ENCODE data around the gene MCF2L2.

The MCF2L2 gene

DNA sequence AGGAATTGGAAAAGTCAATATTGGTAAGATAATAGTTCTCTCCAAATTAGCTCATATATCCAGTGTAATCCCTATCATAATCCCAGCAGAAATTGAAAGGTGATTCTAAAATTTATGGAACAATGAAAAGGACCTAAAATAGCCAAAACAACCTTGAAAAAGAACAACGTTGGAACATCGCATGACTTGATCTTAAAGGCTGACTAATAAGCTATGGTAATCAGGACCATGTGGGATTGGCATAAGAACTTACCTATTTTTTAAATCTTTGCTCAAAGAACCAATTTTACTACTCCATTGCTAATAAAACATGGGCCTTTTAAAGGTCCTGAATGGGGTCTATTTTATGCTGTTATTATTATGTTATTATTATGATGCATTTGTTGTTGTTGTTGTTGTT is 134.5 kb downstream of the MCF2L2 start:
- no peak for DNase-seq (ENCODE audit: low read depth)

DNA sequence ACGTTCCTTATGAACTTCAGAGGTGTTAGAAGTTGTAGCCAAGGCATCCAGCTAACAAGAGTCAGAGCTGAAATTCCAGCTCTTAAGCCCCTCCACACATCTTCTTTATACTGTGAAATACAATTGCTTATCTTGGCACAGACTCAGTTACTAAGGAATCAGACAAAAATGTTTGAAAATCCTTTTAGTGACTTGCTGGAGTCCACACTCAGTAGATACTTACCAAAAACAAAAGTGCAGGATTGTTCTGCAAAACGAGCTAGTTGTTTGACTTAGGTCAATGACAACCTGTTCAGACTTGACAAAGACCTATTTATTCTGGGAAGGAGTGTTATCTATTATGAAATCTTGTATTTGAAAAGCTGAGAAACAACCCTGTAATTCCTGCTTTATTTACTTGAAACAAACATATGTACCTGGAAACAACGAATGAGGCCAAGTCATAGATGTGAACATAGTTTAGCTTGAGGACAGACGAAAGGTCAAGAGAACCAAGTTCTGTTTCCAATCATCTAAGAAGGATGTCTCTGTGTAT is 136.9 kb downstream of the MCF2L2 start:
- DNase-seq (ENCODE audit: low read depth), result no peak

DNA sequence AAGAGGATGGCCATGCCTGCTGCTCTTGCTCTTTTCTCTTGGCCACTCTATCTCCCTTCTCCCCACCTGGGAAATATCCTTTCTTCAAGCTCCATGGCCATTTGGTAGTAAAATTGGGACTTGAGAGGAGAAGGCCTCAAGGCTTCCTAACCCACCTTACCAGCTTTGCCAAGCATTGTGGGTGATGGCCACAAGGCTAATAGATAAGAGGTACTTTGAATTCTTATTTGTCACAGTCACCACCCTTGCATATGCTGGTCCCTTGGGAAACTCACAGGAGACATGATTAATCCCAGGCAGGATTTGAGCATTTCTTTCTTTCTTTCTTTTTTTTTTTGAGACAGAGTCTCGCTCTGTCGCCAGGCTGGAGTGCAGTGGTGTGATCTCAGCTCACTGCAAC is 138.2 kb downstream of the MCF2L2 start:
- DNase-seq (ENCODE audit: low read depth), result no peak

DNA sequence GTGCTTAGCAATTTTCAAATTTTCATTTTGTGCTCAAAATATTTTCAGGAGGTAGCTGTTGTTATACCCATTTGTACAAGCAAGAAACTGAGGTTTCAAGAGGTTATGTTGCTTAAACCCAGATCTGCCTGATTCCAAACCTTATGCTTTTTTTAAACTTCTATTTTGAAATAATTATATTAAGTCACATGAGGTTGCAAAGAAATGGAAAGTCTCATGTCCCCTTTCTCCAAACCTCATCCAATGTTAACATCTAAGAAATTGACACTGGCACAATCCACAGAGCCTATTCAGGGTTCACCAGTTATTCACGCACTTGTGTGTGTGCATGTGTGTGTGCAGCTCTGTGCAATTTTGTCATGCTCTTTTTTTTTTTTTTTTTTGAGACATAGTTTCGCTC is 140.3 kb downstream of the MCF2L2 start:
- DNase-seq (ENCODE audit: low read depth), result no peak

DNA sequence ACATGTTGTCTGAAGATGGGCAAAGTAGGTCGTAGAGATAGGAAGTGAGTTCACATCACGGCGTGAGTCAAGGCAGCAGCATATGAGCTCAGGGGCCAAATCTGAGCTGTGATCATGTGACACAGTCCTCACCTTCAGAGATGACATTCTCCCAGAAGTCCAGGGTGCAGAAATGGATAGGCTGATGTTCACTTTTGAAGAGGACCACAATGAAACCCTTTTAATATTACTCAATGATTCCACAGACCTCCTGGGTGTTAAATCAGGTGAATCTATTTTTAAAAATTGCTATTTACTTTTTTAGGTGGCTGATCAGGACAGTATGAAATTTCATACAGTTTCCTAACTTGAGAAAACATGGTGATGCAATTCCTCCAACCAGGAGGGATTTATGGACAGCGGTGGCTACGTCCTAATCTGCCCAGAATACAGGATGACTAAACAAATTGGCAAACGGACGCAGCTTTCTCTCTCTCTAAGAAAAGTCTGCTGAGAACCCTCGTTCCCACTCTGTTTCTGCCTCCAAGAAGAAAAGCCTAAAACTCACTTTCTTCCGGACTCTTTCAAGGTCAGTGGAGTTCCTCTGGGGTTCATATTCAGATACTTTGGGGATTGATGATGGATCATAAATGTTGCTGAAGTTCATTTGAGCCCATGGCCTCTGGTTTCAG is 141.0 kb downstream of the MCF2L2 start:
- no peak for DNase-seq (ENCODE audit: low read depth)

DNA sequence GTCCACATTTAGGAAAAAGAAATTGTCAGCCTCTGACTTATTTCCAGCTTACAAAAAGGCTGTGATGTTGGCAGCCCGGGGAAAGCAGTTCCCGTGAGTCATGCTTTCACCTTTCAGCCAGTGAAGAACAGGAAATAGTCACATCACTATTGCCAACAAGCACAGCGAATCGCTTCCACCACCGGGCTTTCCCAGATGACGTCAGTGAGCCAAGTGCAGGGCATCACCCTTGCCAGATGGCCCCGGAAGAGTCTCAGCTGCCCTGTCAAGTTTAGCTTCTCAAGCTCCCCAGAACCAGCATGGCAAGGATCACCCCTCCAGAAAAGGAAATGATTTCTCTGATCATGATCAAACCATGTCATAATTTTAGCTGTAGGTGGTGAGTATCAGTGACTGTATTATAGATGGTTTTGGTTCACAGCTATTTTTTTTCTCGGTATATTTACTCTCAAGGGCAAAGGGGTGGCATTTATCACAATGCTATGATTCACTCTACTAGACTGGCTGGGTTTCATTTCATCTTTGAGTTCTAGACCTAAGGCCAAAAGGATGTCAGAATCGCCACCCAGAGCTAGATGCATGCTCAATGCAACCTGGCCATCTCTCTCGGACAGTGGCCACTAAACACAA is 142.5 kb downstream of the MCF2L2 start:
- DNase-seq (ENCODE audit: low read depth), result peak; percentile 88

DNA sequence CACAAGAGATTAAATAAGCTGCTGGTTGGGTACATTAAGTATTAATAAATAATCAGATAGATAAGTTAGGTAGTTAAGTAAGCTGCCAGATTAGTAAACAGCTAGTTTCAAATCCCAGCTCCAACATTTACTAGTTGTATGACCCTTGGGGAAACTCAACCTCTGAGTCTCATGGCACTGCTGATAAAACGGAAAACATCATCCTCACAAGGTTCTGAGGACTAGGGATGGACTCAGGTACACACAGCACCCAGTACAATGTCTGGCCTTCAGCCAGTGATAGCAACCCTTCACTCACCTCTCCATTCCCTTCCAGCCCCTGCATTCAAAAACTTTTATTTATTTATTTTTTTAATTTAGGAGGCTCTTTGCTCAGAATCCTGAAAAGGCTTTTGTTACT is 143.1 kb downstream of the MCF2L2 start:
- no peak for DNase-seq (ENCODE audit: low read depth)

DNA sequence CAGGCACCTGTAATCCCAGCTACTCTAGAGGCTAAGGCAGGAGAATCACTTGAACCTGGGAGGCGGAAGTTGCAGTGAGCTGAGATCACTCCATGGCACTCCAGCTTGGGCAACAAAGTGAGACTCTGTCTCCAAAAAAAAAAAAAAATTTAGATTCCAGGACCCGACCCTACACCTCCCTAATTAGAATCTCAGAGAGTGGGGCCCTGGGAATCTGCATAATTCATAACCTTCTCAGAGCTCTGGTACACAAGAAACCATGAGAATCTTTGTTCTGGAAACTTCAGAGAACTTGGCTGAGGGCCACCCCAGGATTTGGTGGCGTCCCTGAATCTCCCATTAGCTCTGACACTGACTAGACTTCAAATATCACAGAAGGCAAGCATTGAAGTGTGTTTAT is 143.8 kb downstream of the MCF2L2 start:
- DNase-seq (ENCODE audit: low read depth), result no peak

DNA sequence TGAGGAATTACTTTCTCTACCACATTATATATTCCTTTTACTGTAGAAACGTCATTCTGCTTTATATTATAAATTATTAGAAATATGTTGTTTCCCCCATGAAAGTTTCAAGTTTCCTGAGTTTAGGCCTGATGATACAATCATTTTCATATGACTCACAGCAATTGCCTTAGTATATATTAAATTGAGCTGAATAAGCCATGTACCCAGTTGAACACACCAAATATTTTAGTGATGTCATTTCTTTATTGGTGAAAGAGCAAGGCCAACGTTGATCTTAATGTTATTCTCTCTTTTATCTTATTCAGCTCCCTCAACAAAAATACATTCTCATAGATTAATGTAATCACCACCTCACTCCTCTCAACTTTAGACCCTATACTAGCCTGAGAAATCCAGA is 144.5 kb downstream of the MCF2L2 start:
- DNase-seq (ENCODE audit: low read depth), result no peak

DNA sequence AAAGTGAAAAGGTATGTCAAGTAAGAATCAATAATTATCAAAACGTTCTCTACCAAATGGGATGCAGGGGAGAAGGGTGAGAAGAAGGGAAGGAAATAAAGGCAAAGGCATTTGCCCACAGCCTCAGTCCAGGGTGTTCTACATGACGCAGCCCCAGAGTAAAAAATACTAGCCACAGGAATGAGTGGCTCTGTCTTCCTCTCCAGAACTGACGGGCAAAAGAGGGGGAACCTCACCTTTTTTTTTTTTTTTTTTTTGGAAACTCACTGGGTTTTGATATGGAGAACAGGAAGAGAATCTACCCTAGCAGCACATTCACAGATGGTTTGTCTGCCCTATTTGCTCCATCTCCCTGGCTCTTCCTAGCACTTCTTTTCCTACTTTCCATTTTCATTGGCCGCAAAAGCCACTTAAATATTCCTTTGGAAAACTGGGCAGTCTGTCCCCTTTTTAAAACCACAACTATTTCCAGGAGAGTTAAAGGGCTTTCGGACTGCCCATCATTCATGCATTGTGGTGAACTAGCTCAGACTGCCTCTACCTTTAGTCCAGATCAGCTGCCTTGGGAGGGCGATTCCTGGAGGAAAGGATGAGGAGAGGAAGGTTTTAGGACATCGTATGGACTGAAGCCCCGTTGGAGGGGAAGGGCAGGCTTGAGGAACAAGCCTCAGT is 147.2 kb downstream of the MCF2L2 start:
- DNase-seq (ENCODE audit: low read depth), result no peak

DNA sequence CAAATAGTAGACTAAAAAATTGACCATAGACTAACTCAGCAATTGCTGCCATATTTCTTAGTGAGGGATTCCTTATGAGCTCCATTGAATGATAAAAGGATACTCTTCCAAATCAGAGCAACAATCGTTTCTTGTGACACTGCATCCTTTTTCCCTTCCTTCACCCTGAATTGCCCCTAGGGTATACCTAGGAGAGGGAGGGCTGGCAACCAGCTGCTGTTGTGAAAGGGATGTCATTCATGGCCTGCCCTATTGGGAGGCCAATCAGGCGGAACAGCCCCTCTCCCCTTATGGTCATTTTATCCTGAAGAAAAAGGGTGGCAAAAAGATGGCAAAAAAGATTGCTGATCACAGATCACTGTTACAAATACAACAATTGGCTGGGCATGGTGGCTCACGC is 149.0 kb downstream of the MCF2L2 start:
- DNase-seq (ENCODE audit: low read depth), result no peak

DNA sequence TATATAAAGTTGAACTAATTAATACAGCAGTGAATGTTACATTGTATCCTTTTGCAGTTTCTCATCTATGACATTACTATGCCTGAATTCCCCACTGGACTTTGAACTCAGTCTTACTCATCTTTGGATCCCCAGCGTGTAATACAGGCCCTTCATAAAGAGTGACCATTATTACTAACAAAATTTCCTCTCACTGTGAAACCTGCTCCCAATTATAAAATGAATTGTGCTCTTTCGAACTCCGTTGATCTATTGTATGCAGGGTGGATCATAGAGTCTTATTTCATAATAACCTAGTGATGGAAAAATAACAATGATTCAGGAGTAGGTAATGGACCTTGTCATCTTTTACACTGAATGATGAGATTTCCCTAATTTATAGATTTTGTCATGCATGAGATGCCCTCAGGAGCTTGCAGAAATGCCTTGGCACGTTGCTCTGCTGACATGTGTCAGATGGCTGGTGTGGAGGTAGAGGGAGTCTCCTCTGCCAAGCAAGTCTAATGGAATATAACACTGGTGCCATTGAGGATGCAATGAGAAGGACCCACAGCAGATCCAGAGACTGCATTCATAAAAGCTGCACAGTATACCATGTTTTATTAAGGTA is 149.8 kb downstream of the MCF2L2 start:
- no peak for DNase-seq (ENCODE audit: low read depth)

DNA sequence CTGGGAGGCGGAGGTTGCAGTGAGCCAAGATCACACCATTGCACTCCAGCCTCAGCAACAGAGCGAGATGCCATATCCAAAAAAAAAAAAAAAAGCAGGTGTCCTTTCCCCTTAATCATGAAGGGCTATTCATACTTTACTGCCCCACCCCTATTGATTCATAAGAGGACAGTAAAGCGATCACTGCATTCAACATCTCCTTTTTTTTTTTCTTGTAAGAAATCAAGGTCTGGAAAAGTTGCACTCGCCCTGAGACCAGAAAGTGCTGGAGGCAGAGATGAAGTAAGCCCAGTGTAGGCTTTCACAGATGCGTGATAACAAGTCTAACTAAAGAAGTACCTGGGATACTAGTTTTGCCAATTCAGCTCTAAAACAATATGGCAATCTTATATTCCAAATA is 151.2 kb downstream of the MCF2L2 start:
- no peak for DNase-seq (ENCODE audit: low read depth)

DNA sequence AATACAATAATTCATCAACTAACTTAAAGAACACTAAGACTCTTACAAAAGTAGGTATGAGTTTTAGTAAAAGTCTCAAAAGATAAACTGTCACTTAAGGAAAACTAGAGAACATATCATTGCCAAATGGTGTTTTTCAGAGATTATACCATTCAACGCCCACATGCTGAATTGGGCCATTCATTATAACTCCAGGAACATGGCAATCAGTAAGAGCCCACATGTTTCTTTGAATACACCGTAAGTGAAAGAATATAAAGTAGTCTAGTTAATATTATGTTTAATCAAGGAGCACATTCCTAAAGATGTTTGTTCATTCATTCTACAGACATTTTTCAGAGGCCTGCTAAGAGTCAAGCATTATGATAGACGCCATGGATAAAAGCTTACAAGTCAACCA is 152.5 kb downstream of the MCF2L2 start:
- DNase-seq (ENCODE audit: low read depth), result no peak

DNA sequence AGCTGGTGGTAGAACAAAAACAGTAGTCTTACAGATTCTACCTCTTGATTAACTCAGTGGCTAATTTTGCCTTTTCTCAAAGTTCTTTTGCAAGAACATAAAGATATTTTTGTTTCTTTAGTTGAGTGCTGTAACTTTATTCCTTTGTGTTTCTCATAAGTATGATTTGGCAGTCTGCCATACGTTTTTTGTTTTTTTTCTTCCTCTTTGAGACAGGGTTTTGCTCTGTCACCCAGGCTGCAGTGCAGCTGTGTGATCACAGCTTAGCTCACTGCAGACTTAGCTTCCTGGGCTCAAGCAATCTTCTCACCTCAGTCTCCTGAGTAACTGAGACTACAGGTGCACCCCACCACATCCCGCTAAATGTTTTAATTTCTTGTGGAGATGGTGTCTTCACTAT is 153.0 kb downstream of the MCF2L2 start:
- no peak for DNase-seq (ENCODE audit: low read depth)

DNA sequence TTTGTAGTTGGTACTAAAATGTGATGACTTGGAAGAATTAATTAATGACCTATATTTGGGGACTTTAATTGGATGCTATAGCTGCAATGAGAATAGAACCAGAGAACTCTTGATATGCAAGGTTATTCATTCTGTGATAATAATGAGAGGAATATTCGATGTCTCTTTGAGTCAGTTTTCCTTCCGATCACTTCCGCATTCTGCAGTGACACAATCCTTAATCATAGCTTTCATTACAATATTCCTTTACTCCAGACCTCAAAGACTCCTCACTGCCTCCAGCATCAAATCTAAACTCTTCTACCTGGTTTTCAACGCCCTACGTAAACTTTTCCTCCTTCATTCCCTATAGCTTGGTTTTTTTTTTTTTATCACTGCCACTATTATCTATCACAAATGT is 153.8 kb downstream of the MCF2L2 start:
- DNase-seq (ENCODE audit: low read depth), result no peak

DNA sequence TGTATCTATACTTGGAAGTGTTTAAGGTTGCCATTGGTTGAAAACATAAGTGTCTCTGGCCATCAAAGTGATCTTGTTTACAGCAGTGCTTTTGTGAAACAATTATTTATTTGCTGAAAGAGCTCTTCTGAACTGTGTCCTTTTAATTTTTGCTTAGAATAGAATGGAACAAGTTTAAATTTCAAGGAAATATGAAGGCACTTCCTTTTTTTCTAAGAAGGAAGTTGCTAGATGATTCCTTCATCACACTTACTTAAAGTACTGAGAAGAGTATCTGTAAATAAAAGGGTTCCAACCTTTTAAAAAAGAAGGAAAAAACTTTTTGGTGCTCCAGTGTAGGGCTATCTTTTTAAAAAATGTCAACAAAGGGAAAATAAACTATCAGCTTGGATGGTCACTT is 155.6 kb downstream of the MCF2L2 start:
- DNase-seq (ENCODE audit: low read depth), result no peak

DNA sequence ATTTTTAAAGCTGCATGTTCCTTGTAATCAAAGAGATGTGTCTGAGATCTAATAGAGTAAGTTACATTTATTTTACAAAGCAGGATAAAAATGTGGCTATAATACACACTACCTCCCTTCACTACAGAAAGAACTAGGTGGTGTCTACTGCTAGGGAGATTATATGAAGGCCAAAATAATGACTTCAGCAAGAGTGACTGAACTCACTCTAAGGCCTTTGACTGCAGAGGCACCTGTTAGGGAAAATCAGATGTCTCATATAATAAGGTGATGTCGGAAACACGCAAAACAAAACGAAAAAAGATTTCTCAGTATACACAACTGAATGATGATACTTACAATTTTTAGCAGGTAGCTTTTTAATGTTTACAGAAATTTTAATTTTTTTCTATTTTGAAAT is 156.3 kb downstream of the MCF2L2 start:
- no peak for DNase-seq (ENCODE audit: low read depth)

DNA sequence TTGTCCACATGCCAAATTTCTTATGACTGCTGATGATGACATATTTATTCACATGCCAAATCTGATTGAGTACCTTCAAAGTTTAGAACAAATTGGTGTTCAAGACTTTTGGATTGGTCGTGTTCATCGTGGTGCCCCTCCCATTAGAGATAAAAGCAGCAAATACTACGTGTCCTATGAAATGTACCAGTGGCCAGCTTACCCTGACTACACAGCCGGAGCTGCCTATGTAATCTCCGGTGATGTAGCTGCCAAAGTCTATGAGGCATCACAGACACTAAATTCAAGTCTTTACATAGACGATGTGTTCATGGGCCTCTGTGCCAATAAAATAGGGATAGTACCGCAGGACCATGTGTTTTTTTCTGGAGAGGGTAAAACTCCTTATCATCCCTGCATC is 158.1 kb downstream of the MCF2L2 start:
- no peak for DNase-seq (ENCODE audit: low read depth)

DNA sequence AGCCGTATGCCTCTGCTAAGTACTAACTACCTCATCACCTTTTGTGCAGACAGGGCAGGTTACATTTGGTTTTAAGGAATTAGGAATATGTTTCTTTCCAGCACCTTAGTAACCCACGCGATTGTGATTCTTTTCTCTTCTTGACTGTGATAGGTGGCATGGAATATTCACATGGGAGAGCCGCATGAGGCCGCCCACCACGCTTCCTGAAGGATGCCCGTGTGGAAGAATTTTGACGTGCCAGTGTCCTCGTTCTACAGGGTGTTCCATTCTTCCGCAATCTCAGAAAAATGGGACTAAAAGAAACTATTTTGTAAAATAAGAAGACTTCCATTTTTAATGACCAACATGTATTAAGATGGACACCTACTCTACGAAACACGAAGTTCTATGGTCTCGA is 159.1 kb downstream of the MCF2L2 start:
- no peak for DNase-seq (ENCODE audit: low read depth)

DNA sequence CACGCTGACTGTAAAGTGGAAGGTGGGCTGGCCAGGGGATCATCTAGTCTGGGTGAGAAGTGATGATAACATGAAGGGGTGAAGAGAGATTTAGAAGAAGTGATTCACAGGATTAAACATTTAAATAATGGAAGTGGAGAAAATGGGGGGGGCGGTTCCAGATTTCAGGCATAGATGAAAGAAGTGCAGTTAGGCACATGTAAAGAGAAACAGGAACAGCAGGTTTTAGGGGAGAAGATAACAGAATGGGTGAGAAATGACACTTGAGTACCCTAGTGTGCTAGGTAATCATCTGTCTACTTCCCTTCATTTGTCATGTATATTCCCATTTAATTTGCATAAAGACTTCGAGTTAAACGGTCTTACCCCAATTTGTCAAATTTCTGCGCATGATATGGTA is 160.1 kb downstream of the MCF2L2 start:
- no peak for DNase-seq (ENCODE audit: low read depth)

DNA sequence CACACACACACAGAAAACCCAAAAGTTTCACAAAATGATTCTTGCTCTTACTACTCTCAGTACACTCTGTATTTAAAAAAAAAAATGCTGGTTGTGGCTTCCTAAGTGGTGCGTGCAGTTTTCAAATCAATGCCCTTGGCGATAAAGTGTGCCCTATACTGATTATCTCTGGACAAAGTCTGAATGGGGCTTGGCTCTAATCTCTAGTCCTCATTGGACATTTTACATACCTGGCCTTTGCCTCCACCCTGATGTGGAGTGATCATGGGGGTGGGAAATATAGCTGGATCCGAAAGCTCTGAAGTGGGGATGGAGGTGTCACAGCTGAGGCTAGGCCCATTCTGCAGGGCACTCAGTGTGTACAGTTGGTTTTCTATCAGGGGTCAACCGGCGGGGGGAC is 161.3 kb downstream of the MCF2L2 start:
- DNase-seq (ENCODE audit: low read depth), result no peak

DNA sequence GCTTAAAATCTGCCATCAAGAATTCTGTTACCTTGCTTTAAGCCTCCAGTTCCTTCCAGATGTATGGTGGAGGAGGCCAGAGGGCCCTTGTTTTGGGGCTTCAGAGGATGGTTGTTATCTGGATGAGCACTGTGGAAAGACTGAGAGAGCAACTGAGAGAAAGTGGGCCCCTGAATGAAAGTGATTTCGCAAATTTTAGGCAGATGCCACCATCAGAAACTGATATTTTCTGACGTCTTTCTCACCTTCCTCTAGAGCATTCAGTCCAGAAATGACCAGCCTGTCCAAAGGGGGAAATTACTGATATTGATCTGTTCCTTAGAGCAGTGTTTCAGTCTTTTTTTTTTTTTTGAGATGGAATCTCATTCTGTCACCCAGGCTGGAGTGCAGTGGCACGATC is 162.0 kb downstream of the MCF2L2 start:
- no peak for DNase-seq (ENCODE audit: low read depth)

Data from stimulated activated CD8-positive, alpha-beta memory T cell treated with anti-CD3 and anti-CD28 coated beads, Interleukin-7, amount 100 ng/mL, for 24 hours (primary cell).